ENCODE data around the gene SSR4.
A peak's percentile ranks its signal among the peaks of the same experiment; 100 is the strongest.

SSR4 gene

GRCh38 chrX:153829549-153829798 lies 35.0 kb downstream of the SSR4 start:
- DNase-seq (ENCODE audit: low read depth, low spot score), result no peak

DNA sequence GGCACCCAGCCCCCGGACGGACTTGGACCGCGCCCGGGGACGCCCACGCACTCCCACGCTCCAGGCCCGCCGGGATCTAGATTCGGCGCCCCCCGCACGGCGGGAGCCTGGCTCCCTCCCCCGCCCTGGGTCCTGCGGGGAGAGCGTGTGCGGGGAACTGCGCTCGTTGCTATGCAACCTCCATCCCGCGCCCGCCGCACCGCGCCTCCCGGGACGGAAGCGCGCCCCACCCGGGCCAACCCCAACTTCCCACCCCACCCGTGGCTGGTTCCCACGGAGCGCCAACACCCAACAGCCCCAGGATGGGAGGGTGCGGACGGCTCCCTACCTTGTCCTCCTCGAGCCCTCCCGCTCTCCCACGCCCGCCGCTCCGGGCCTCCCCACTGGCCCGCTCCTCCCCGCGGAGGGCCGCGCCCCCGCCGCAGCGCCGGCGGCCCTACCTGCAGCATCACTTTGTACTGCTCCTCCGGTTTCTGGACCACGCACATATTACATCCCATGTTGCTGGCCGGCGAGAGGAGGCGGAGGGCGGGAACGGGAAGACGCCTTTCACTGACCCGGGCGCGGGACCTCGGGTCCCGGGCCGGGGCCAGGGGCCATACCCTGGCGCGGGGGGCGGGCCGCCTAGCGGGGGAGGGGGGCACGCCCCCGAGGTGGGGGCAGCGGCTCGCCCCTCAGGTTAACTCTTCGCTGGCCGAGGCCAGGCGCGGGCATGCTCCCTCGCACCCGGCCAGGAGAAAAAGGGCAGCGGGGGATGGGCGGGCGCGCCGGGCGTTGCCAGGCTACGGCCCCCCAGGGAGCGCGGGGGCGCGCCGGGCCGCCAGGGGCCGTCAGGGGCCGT lies 35.6 kb downstream of the SSR4 start, which contains the start of gene PDZD4:
TSS of gene PDZD4 (minus strand) at position 746 of the 841 bp plus-strand sequence. CDS start at position 500, 246 bp downstream.
- DNase-seq (ENCODE audit: low read depth, low spot score), result no peak

DNA sequence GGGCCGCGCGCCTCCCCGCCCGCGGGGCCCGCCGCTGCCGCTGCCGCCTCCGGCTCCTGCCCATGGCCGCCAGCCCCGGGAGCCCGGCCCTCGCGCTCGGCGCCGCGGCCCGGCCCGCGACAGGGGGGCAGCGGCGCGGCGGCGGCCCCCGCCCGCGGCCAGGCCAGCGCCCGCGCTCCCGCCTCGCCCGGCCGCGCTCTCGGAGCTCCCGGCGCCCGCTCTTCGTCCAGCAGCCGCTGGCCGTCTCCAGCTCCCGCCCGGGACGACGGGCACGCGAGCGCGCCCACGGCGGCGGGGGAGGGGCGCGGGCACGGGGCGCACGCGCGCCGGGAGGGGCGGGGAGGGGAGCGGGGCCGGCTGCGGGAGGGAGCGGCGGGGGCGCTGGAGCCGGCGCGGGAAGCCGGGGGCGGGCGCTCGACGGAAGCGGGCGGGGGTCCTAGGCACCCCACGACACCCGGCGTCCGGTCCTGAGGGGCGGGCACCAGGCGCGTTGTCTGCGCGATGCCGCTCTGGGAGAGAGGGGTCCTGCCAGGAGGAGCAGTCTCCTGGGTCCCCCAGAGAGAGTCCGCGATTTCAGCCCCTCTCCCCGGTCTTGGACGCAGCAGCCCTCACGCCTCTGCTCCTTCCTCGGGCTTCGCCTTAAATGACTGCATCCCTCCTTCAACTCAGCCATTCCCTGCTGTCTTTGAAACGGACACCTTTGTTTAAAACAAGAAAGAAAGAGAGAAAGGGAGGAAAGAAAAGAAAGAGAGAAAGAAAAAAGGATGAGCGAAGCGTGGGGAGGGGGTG lies 36.4 kb downstream of the SSR4 start:
- DNase-seq (ENCODE audit: low read depth, low spot score), result no peak

GRCh38 chrX:153831429-153832150 lies 37.1 kb downstream of the SSR4 start:
- no peak for DNase-seq (ENCODE audit: low read depth, low spot score)

- peak; percentile 61 for DNase-seq (ENCODE audit: low read depth, low spot score)
Measured at GRCh38 chrX:153832728-153833127, 38.3 kb downstream of the SSR4 start.

DNA sequence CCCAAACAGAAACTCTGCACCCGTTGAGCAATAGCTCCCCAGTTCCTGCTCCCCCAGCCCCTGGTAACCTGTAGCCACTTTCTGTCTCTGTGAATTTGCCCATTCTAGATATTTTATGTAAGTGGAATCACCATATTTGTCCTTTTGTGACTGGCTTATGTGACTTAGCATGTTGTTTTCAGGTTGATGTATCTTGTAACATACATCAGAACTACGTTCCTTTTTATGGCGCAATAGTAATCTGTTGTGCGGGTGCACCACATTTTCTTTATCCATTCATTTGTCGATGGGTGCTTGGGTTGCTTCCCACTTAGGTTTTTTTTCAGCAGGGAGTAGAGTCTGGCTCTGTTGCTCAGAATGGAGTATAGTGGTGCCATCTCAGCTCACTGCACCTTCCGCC lies 42.5 kb downstream of the SSR4 start:
- DNase-seq (ENCODE audit: low read depth, low spot score), result no peak

DNA sequence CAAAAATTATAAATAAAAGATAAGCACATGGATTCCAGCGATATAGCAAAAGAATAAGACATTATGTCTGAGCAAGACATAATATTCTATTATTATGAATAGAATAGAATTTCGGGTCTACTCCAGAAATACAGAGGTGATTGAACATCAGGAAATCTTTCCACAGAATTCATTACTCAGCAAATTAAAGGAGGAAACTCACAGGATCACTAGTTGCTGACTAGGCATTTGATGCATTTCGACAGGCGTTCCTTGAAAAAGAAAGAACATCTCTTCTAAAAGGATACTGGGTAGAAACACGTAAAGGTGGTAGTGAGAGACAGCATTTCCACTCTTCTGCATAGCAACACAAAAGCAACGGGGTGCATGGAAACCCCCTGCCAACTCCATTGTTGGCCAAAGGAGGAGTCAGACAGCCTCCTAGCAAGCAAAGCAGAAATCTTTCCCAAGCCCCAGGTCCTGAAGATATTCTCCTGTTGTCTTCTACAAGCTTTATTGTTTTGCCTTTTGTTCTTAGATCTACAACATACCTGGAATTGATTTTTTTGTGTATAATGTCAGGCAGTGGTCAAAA lies 50.1 kb downstream of the SSR4 start:
- peak; percentile 40 for DNase-seq (ENCODE audit: low read depth, low spot score)

- no peak for DNase-seq (ENCODE audit: low read depth, low spot score)
Measured at GRCh38 chrX:153845195-153845594, 50.7 kb downstream of the SSR4 start.

- no peak for DNase-seq (ENCODE audit: low read depth, low spot score)
Measured at GRCh38 chrX:153845842-153846241, 51.4 kb downstream of the SSR4 start.

All from ELF-1 (cell line).